ENCODE measurements around the gene DUSP22.

Gene DUSP22

DNA sequence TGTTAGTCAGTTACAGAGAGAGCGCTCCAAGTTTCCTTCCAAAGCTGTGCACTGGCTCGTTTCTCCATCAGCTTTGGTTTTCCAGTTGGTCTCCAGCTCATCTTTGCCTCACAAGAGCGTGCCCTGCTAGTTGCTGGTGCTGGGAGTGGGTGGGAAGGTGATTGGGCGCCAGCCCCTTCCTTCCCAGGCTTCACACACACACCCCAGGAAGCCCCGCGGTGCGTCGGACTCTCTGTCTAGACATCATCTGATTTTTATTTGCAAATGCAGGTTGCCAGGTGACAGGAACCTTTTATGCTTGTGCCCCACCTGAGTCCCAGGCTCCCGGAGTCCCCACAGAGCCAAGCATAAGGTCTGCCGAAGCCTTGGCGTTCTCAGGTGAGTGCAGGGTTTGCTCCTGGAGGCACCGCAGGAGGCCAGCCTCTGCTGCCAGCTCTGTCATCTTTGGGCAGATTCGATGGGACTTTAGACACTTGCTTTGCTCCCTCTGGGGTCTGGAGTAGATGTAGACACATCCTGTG, 106.3 kb downstream of the DUSP22 start:
- DNase-seq, result no peak

GRCh38 chr6:399785-400534, 107.7 kb downstream of the DUSP22 start:
- DNase-seq, result peak; percentile 44

GRCh38 chr6:400815-401214, 108.5 kb downstream of the DUSP22 start:
- no peak for DNase-seq

All from CD4-positive, alpha-beta T cell treated with Interleukin-12 subunit alpha and Interleukin-12 subunit beta, for 1 hour (primary cell).